HepG2 (cell line): ENCODE measurements around the gene SELENOM. TPM values are rescaled to one million over a fixed set of nuclear protein-coding genes. Genes with fewer than 3 reads are reported as not detected.

Experiments
- ATAC-seq: fragments of 200-7000 bp; cut with Tn5 transposase; 3 replicates; pipeline ENCODE4 v1.9.1; 2020; ENCODE audit warnings: mild to moderate bottlenecking, moderate library complexity
- BruUV-seq: library from RNA; stranded (reverse); fragments of 400-500 nt; replicated peaks from 2 replicates; lab custom pipeline; 2021; lab: Mats Ljungman, UMichigan
- CTCF ChIA-PET: fragments of 300-600 bp; formaldehyde crosslinking; extraction: SDS; loops from one replicate; lab custom pipeline; 2021; ENCODE audit warnings: low total read pairs, inconsistent platforms, low intra/inter-chr PET ratio; lab: Yijun Ruan, JAX
- POLR2A ChIA-PET: fragments of 350-600 bp; sonication (Branson Sonifier 250); formaldehyde crosslinking; loops from one replicate; lab custom pipeline; 2020; ENCODE audit warnings: antibody characterized with exemption, inconsistent platforms; lab: Yijun Ruan, JAX
- DNase-seq: peaks from one replicate; pipeline ENCODE4 v3.0.0-alpha.2; 2015; ENCODE audit warnings: low spot score
- FAIRE-seq: peaks from 3 replicates; lab custom pipeline; 2011; peaks lifted over from hg19 to GRCh38; lab: Jason Lieb, UNC
- H2AFZ ChIP-seq: one replicate; pipeline ENCODE4 v1.6.1; 2011; ENCODE audit warnings: low read length, inconsistent platforms
- H3K27ac ChIP-seq: fragments of 300-600 bp; 3 replicates; pipeline ENCODE4 v1.8.0; 2011; ENCODE audit warnings: mixed run types, mild to moderate bottlenecking, mixed read lengths, low read length, inconsistent platforms; ENCODE audit not compliant: insufficient read depth; ENCODE audit errors: extremely low read length
- H3K27me3 ChIP-seq, 2 experiments: fragments of 200-600 bp in 1 of 2; 2 replicates in 1 of 2; 3 replicates in 1 of 2; pipeline versions ENCODE4 v1.6.0 to v1.8.0; 2011; ENCODE audit warnings: low read length in 2 of 2, mild to moderate bottlenecking in 2 of 2, moderate library complexity in 2 of 2, inconsistent platforms in 1 of 2; ENCODE audit not compliant: insufficient read depth in 2 of 2, control insufficient read depth in 1 of 2
- H3K36me3 ChIP-seq, 2 experiments: fragments of 200-600 bp in 1 of 2; replicated peaks in 1 of 2; 2 replicates in 1 of 2; 3 replicates in 1 of 2; pipeline versions ENCODE4 v1.5.1 to v1.8.0; 2011; ENCODE audit warnings: low read length in 2 of 2, inconsistent platforms in 1 of 2; ENCODE audit not compliant: insufficient read depth in 2 of 2, control insufficient read depth in 1 of 2
- H3K4me1 ChIP-seq: 2 replicates; pipeline ENCODE4 v1.5.1; 2012; ENCODE audit warnings: low read length, inconsistent platforms; ENCODE audit not compliant: insufficient read depth
- H3K4me2 ChIP-seq: 2 replicates; pipeline ENCODE4 v1.6.0; 2011; ENCODE audit warnings: low read depth, low read length, inconsistent platforms
- H3K4me3 ChIP-seq, 3 experiments: fragments of 200-600 bp in 1 of 3; sonication (generic), shearing (Covaris generic) in 1 of 3; replicated peaks in 1 of 3; 2 replicates each; pipeline ENCODE4 v1.5.1; 2011 to 2016; ENCODE audit warnings: low read length in 3 of 3, inconsistent platforms in 2 of 3, low read depth in 2 of 3, mild to moderate bottlenecking in 2 of 3, control low read depth in 1 of 3, mixed read lengths in 1 of 3; ENCODE audit not compliant: insufficient read depth in 1 of 3
- H3K79me2 ChIP-seq: one replicate; pipeline ENCODE4 v1.6.1; 2011; ENCODE audit warnings: low read length, inconsistent platforms; ENCODE audit not compliant: insufficient read depth
- H3K9ac ChIP-seq: 2 replicates; pipeline ENCODE4 v1.6.0; 2011; ENCODE audit warnings: mild to moderate bottlenecking, low read depth, low read length, inconsistent platforms; ENCODE audit not compliant: insufficient read depth
- H3K9me3 ChIP-seq: 2 replicates; pipeline ENCODE4 v1.5.1; 2012; ENCODE audit warnings: mild to moderate bottlenecking, low read length
- H4K20me1 ChIP-seq: 2 replicates; pipeline ENCODE4 v1.6.0; 2011; ENCODE audit warnings: inconsistent platforms, mild to moderate bottlenecking, low read length, moderate library complexity; ENCODE audit not compliant: insufficient read depth
- ARHGAP35 ChIP-seq: sonication (generic); formaldehyde crosslinking; IDR thresholded peaks from 2 replicates; pipeline ENCODE4 v1.9.0; 2022; ENCODE audit warnings: mild to moderate bottlenecking, inconsistent platforms, moderate library complexity, missing genetic modification reagents, borderline replicate concordance
- CCDC6 ChIP-seq: sonication (generic); formaldehyde crosslinking; IDR thresholded peaks from 2 replicates; pipeline ENCODE4 v1.8.1; 2022; ENCODE audit warnings: mild to moderate bottlenecking, missing genetic modification reagents, moderate library complexity
- FOXC1 ChIP-seq: sonication (generic); formaldehyde crosslinking; IDR thresholded peaks from 2 replicates; pipeline ENCODE4 v1.8.0; 2022; ENCODE audit warnings: mild to moderate bottlenecking, missing genetic modification reagents, borderline replicate concordance
- HMGXB3 ChIP-seq: sonication (generic); formaldehyde crosslinking; IDR thresholded peaks from 2 replicates; pipeline ENCODE4 v1.4.0; 2020; ENCODE audit warnings: missing genetic modification reagents, borderline replicate concordance
- JARID2 ChIP-seq: sonication (generic); formaldehyde crosslinking; IDR thresholded peaks from 2 replicates; pipeline ENCODE4 v1.8.1; 2023; ENCODE audit warnings: missing genetic modification reagents, inconsistent platforms; ENCODE audit not compliant: insufficient replicate concordance
- PHF20 ChIP-seq: sonication (generic); formaldehyde crosslinking; IDR thresholded peaks from 2 replicates; pipeline ENCODE4 v1.5.0; 2020; ENCODE audit warnings: mild to moderate bottlenecking, missing genetic modification reagents
- PHF5A ChIP-seq: IDR thresholded peaks from one replicate; pipeline ENCODE4 v1.6.1; 2018; ENCODE audit warnings: low read depth, missing genetic modification reagents; ENCODE audit not compliant: unreplicated experiment
- RBFOX2 ChIP-seq: fragments of 200-400 bp; formaldehyde crosslinking; IDR thresholded peaks from 2 replicates; pipeline ENCODE4 v1.6.1; 2017; ENCODE audit warnings: low read depth, mild to moderate bottlenecking, low read length
- TFDP2 ChIP-seq: sonication (generic); formaldehyde crosslinking; IDR thresholded peaks from 2 replicates; pipeline ENCODE4 v1.4.0; 2020; ENCODE audit warnings: missing genetic modification reagents
- TGIF2 ChIP-seq: IDR thresholded peaks from 2 replicates; pipeline ENCODE4 v1.6.1; 2016; ENCODE audit warnings: control low read depth, missing compliant biosample characterization
- ZNF460 ChIP-seq: sonication (generic); formaldehyde crosslinking; IDR thresholded peaks from 2 replicates; pipeline ENCODE4 v1.5.1; 2020; ENCODE audit warnings: missing genetic modification reagents, mild to moderate bottlenecking, borderline replicate concordance
- ZNF761 ChIP-seq: sonication (generic); formaldehyde crosslinking; conservative IDR thresholded peaks from 2 replicates; pipeline ENCODE4 v1.4.0; 2020; ENCODE audit warnings: mild to moderate bottlenecking, missing genetic modification reagents
- ZNF772 ChIP-seq: sonication (generic); formaldehyde crosslinking; IDR thresholded peaks from 2 replicates; pipeline ENCODE4 v1.5.0; 2020; ENCODE audit warnings: mild to moderate bottlenecking, missing genetic modification reagents
- ZNF776 ChIP-seq: sonication (generic); formaldehyde crosslinking; IDR thresholded peaks from 2 replicates; pipeline ENCODE4 v1.4.0; 2020; ENCODE audit warnings: mild to moderate bottlenecking, missing genetic modification reagents
- WGBS: methylation state at CpG from one replicate; pipeline ENCODE4 v1.1.6; 2017; ENCODE audit warnings: low lambda C conversion rate; 5-methylcytosine and 5-hydroxymethylcytosine counted together
- in situ Hi-C: cut with HindIII; loops from 2 replicates; pipeline ENCODE4 v1.10.0; 2017; ENCODE audit warnings: low pct_unique_long_range_greater_than_20kb; ENCODE audit not compliant: extremely low pct_ligation_motif_present
- intact Hi-C: fragments of 100-400 bp; cut with micrococcal nuclease; formaldehyde crosslinking; loops from one replicate; pipeline ENCODE4 v1.10.0; 2022; ENCODE audit not compliant: unreplicated experiment
- polyA plus RNA-seq, 8 experiments: library from polyadenylated mRNA; depleted of rRNA in 3 of 8; stranded (reverse) in 7 of 8; unstranded in 1 of 8; fragments of >200 nt; fragmentation: Illumina TruSeq in 4 of 8; extraction: Trizol in 4 of 8; gene quantifications; 2 replicates each; pipeline versions ENCODE4 v1.2.1 to v1.2.3, GENCODE V29; 2011 to 2016; ENCODE audit warnings: low read depth in 4 of 8, missing spikeins in 1 of 8, mixed read lengths in 1 of 8; ENCODE audit not compliant: insufficient read depth in 1 of 8
- total RNA-seq, 5 experiments: library from RNA; depleted of rRNA; stranded (reverse); fragments of >200 nt; fragmentation: Illumina TruSeq; extraction: Trizol; gene quantifications; 2 replicates each; pipeline ENCODE4 v1.2.3, GENCODE V29; 2016; ENCODE audit warnings: low read depth in 1 of 5
- TF ChIP-seq, protein P1 (sequence below): sonication (generic); formaldehyde crosslinking; IDR thresholded peaks from 2 replicates; pipeline ENCODE4 v1.5.0; 2020; ENCODE audit warnings: mild to moderate bottlenecking, missing genetic modification reagents
- TF ChIP-seq, protein P2 (sequence below): sonication (generic); formaldehyde crosslinking; IDR thresholded peaks from 2 replicates; pipeline ENCODE4 v1.5.1; 2020; ENCODE audit warnings: missing genetic modification reagents, mild to moderate bottlenecking, borderline replicate concordance

SELENOM gene
- total and polyA plus RNA-seq, 2 of the 13 experiments (the other 11 are each of a cell fraction or from before 2014, with no cell fraction given), result 4.1 to 4.3 TPM

DNA sequence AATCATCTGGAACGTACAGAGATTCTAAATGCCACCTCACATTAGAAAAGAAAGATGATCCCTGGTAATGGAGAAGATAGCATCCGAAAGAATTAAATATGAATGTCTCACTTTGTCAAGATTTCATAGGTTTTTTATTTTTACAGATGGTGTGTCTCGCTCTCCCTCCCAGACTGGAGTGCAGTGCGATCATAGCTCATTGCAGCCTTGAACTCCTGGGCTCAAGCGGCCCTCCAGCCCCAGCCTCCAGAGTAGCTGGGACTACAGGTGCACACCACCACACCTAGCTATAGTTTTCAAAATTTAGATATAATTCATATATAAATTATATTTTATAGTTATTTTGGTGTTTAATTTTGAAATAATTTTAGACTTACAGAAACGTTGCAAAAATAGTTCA, 43.0 kb downstream of the SELENOM start:
- WGBS, result 62% methylated on average over 6 of the region's 6 CpGs
- peaks cover 49% of the 10 kb centered on the region for H3K4me1 ChIP-seq
- H3K27ac ChIP-seq, result peak overlapping the region; percentile 74
- no peaks in the 10 kb centered on the region for H4K20me1 ChIP-seq
- peaks cover 9% of the 10 kb centered on the region for H3K79me2 ChIP-seq
- FAIRE-seq (no peak), DNase-seq (no peak), ATAC-seq (peak; percentile 48)
- H2AFZ ChIP-seq, result peak overlapping the region; percentile 80
- intact Hi-C loops, result no loop called here
- ChIA-PET CTCF (no interaction called here), POLR2A (interaction anchor here (1.1 to 5.5 kb wide), 10 partner anchors 9 to 282 kb away, joined by 3 to 64 read pairs (median 6); partner anchors contain the start of genes MORC2, PATZ1, RNF185 and SMTN)
- in situ Hi-C loops, result no loop called here
- no peaks in the 10 kb centered on the region for H3K27me3 ChIP-seq
- peak overlapping the region; percentile 73 for H3K4me2 ChIP-seq
- H3K9ac ChIP-seq, result peak overlapping the region; percentile 69
- BruUV-seq, result TSS peak; percentile 86
- no peaks in the 10 kb centered on the region for H3K9me3 ChIP-seq
- H3K36me3 ChIP-seq, result no peaks in the 10 kb centered on the region
- H3K4me3 ChIP-seq, result peak overlapping the region; percentile 51 to 70 (median 61)
- TF ChIP-seq PHF5A (CRISPR knock-in tag), result no peak
- no peak for TF ChIP-seq ARHGAP35 (CRISPR knock-in tag)
- no peak for TF ChIP-seq ZNF776 (CRISPR knock-in tag)
- TF ChIP-seq PHF20, result 0 out of 2 replicates have a peak, but pooled peaks have one; percentile 3
- 0 out of 2 replicates have a peak, but pooled peaks have one; percentile 10 for TF ChIP-seq RBFOX2
- no peak for TF ChIP-seq HMGXB3
- TF ChIP-seq ZNF772 (CRISPR knock-in tag), result no peak
- TF ChIP-seq ZNF761, result no peak
- no peak for TF ChIP-seq TFDP2
- TF ChIP-seq, protein P1, sequence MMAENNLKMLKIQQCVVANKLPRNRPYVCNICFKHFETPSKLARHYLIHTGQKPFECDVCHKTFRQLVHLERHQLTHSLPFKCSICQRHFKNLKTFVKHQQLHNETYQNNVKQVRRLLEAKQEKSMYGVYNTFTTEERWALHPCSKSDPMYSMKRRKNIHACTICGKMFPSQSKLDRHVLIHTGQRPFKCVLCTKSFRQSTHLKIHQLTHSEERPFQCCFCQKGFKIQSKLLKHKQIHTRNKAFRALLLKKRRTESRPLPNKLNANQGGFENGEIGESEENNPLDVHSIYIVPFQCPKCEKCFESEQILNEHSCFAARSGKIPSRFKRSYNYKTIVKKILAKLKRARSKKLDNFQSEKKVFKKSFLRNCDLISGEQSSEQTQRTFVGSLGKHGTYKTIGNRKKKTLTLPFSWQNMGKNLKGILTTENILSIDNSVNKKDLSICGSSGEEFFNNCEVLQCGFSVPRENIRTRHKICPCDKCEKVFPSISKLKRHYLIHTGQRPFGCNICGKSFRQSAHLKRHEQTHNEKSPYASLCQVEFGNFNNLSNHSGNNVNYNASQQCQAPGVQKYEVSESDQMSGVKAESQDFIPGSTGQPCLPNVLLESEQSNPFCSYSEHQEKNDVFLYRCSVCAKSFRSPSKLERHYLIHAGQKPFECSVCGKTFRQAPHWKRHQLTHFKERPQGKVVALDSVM (CRISPR knock-in tag), result peak; percentile 74
- TF ChIP-seq CCDC6 (CRISPR knock-in tag), result no peak
- TF ChIP-seq JARID2 (CRISPR knock-in tag), result no peak
- no peak for TF ChIP-seq TGIF2 (CRISPR knock-in tag)
- TF ChIP-seq, protein P2, sequence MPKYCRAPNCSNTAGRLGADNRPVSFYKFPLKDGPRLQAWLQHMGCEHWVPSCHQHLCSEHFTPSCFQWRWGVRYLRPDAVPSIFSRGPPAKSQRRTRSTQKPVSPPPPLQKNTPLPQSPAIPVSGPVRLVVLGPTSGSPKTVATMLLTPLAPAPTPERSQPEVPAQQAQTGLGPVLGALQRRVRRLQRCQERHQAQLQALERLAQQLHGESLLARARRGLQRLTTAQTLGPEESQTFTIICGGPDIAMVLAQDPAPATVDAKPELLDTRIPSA (CRISPR knock-in tag), result no peak
- no peak for TF ChIP-seq FOXC1 (CRISPR knock-in tag)
- TF ChIP-seq ZNF460 (CRISPR knock-in tag), result peak; percentile 51; the same call in 1 of the 2 replicates
